ENCODE measurements around the gene EXOC3L4. TPM values are rescaled to one million over a fixed set of nuclear protein-coding genes. Genes with fewer than 3 reads are reported as not detected.

EXOC3L4 gene
- total and polyA plus RNA-seq, 10 donors, result 2.0 to 39.2 (median 12.6) TPM

- peaks cover 0 to 40% (median 18%) of the 10 kb centered on the region in 7 donors for H3K27me3 ChIP-seq (replicated peaks in 1 of 7)
- H3K9me3 ChIP-seq, result no peaks in the 10 kb centered on the region
- TF ChIP-seq CTCF (IDR thresholded peaks at IDR 0.05 in 8 of 11, conservative IDR thresholded peaks at IDR 0.05 in 3 of 11) (no peak), POLR2AphosphoS5 (IDR thresholded peaks at IDR 0.05) (peak; percentile 57 to 72 (median 66)), POLR2A (IDR thresholded peaks at IDR 0.05) (no peak)
- H3K36me3 ChIP-seq, result peaks cover 0 to 15% (median 0%) of the 10 kb centered on the region in 6 donors
- intact Hi-C loops (cut with DNase I; ENCODE audit: low total_unique reads), result no loop called here
- peak overlapping the region in 7 of 8 donors; percentile 56 to 77 (median 65) for H3K4me3 ChIP-seq
- peak overlapping the region; percentile 72 to 99 (median 94) for H3K27ac ChIP-seq
- WGBS, 5 donors, result 1 to 5% (median 3%) methylated on average over 17 to 23 of the region's 23 CpGs
- peak; percentile 93 for DNase-seq
- peaks cover 39 to 98% (median 82%) of the 10 kb centered on the region in 6 donors for H3K4me1 ChIP-seq
Measured at GRCh38 chr14:103121846-103122584, 27.5 kb downstream of the EXOC3L4 start.

GRCh38 chr14:103122585-103122946 lies 28.0 kb downstream of the EXOC3L4 start:
- Histone ChIP-seq H3K9me3 (no peaks in the 10 kb centered on the region), H3K4me1 (peaks cover 39 to 96% (median 83%) of the 10 kb centered on the region in 6 donors), H3K27ac (peak overlapping the region; percentile 72 to 99 (median 94)), H3K4me3 (peak overlapping the region; percentile 48 to 77 (median 64)), H3K27me3 (replicated peaks in 1 of 7) (peaks cover 0 to 40% (median 18%) of the 10 kb centered on the region in 7 donors), H3K36me3 (peaks cover 0 to 19% (median 2%) of the 10 kb centered on the region in 6 donors)
- TF ChIP-seq POLR2AphosphoS5 (IDR thresholded peaks at IDR 0.05) (no peak), POLR2A (IDR thresholded peaks at IDR 0.05) (no peak), CTCF (IDR thresholded peaks at IDR 0.05 in 8 of 11, conservative IDR thresholded peaks at IDR 0.05 in 3 of 11) (no peak)
- DNase-seq, result no peak
- 6 to 11% (median 7%) methylated on average over 13 to 15 of the region's 15 CpGs for WGBS, 5 donors
- intact Hi-C loops (cut with DNase I; ENCODE audit: low total_unique reads), result no loop called here

- Histone ChIP-seq H3K4me3 (peak within 1 kb of the TSS; percentile 48 to 77 (median 64)), H3K27ac (peak within 1 kb of the TSS; percentile 72 to 99 (median 94)), H3K27me3 (replicated peaks in 1 of 7) (peaks cover 0 to 40% (median 18%) of the 10 kb centered on the region in 7 donors), H3K4me1 (peaks cover 38 to 96% (median 83%) of the 10 kb centered on the region in 6 donors), H3K36me3 (peaks cover 0 to 24% (median 2%) of the 10 kb centered on the region in 6 donors), H3K9me3 (no peaks in the 10 kb centered on the region)
- DNase-seq, result peak; percentile 92
- TF ChIP-seq POLR2AphosphoS5 (IDR thresholded peaks at IDR 0.05) (peak; percentile 68 to 88 (median 79)), CTCF (IDR thresholded peaks at IDR 0.05 in 8 of 11, conservative IDR thresholded peaks at IDR 0.05 in 3 of 11) (no peak), POLR2A (IDR thresholded peaks at IDR 0.05) (peak in 1 of 3 donors; percentile 79)
- intact Hi-C loops (cut with DNase I; ENCODE audit: low total_unique reads), result no loop called here
- WGBS, 5 donors, result 0 to 2% (median 1%) methylated on average over 5 to 74 of the region's 74 CpGs
Measured at GRCh38 chr14:103122947-103123633, 28.6 kb downstream of the EXOC3L4 start, which contains the start of gene TNFAIP2. Gene TNFAIP2 (plus strand): TSS chr14:103123461. CDS start chr14:103126458, 2,997 bp downstream.
